ENCODE results near the gene CATSPER1. TPM values are rescaled to one million over a fixed set of nuclear protein-coding genes. Genes with fewer than 3 reads are reported as not detected.

Gene CATSPER1
- total and polyA plus RNA-seq, 2 of the 13 experiments (the other 11 are each of a cell fraction or from before 2014, with no cell fraction given), result 0.17 TPM; not detected in 1

GRCh38 chr11:66066751-66067150 is 40.5 kb upstream of the CATSPER1 start:
- Histone ChIP-seq H3K4me1 (ENCODE audit: insufficient read depth, low read length) (peaks cover 43% of the 10 kb centered on the region), H3K4me2 (ENCODE audit: low read depth, low read length) (no peak overlapping the region), H3K4me3 (replicated peaks in 1 of 3; ENCODE audit: insufficient read depth in 1 of 3, low read depth in 2 of 3, low read length in 3 of 3) (no peak overlapping the region), H2AFZ (ENCODE audit: low read length) (no peak overlapping the region), H3K9ac (ENCODE audit: insufficient read depth, low read depth, low read length) (no peak overlapping the region), H3K9me3 (ENCODE audit: low read length) (no peaks in the 10 kb centered on the region), H3K27ac (ENCODE audit: extremely low read length, insufficient read depth, low read length) (no peak overlapping the region), H4K20me1 (ENCODE audit: insufficient read depth, low read length) (no peaks in the 10 kb centered on the region), H3K36me3 (replicated peaks in 1 of 2; ENCODE audit: control insufficient read depth in 1 of 2, insufficient read depth in 2 of 2, low read length in 2 of 2) (peaks cover 19 to 62% of the 10 kb centered on the region in 2 experiments), H3K79me2 (ENCODE audit: insufficient read depth, low read length) (peaks cover 11% of the 10 kb centered on the region), H3K27me3 (ENCODE audit: control insufficient read depth in 1 of 2, insufficient read depth in 2 of 2, low read length in 2 of 2) (no peaks in the 10 kb centered on the region)
- 89% methylated on average over 3 of the region's 3 CpGs for WGBS (ENCODE audit: low lambda C conversion rate)
- intact Hi-C loops (cut with micrococcal nuclease; ENCODE audit: unreplicated experiment) (no loop called here), in situ Hi-C loops (cut with HindIII; ENCODE audit: extremely low pct_ligation_motif_present, low pct_unique_long_range_greater_than_20kb) (loop anchor here (5.0 kb wide), 1 partner anchor 66 kb away; no protein-coding TSS in a partner anchor)
- TF ChIP-seq STAT6 (CRISPR knock-in tag; IDR thresholded peaks at IDR 0.05; ENCODE audit: borderline replicate concordance) (no peak), GFI1 (CRISPR knock-in tag; IDR thresholded peaks at IDR 0.05; ENCODE audit: borderline replicate concordance) (no peak), THRA (CRISPR knock-in tag; IDR thresholded peaks at IDR 0.05; ENCODE audit: borderline replicate concordance) (no peak), ZNF619 (CRISPR knock-in tag; IDR thresholded peaks at IDR 0.05) (no peak), ZNF703 (CRISPR knock-in tag; IDR thresholded peaks at IDR 0.05; ENCODE audit: borderline replicate concordance) (no peak), RBM22 (optimal IDR thresholded peaks at IDR 0.05; ENCODE audit: low read length) (peak; percentile 65), KDM4B (CRISPR knock-in tag; IDR thresholded peaks at IDR 0.05) (no peak)
- BruUV-seq (replicated peaks), result no TSS peak
- CTCF ChIA-PET (ENCODE audit: low intra/inter-chr PET ratio, low total read pairs), result interaction anchor here (2.7 kb wide), 1 partner anchor 68 kb away, joined by 14 read pairs; no protein-coding TSS in a partner anchor
- ATAC-seq, result no peak
- FAIRE-seq, result no peak
- POLR2A ChIA-PET, result interaction anchor here (5.1 kb wide), 1 partner anchor 14 kb away, joined by 40 read pairs; the partner anchor contains the start of gene SF3B2
- DNase-seq (ENCODE audit: low spot score), result no peak
